HTERT RPE-1 (cell line): ENCODE data around the gene TMEM72.

Source experiments
- in situ Hi-C: fragments of 300-500 bp; cut with MboI; formaldehyde crosslinking; loops from 4 replicates; pipeline ENCODE4 v1.14.3; 2020; ENCODE audit warnings: low sequenced_read_pairs

TMEM72 gene

DNA sequence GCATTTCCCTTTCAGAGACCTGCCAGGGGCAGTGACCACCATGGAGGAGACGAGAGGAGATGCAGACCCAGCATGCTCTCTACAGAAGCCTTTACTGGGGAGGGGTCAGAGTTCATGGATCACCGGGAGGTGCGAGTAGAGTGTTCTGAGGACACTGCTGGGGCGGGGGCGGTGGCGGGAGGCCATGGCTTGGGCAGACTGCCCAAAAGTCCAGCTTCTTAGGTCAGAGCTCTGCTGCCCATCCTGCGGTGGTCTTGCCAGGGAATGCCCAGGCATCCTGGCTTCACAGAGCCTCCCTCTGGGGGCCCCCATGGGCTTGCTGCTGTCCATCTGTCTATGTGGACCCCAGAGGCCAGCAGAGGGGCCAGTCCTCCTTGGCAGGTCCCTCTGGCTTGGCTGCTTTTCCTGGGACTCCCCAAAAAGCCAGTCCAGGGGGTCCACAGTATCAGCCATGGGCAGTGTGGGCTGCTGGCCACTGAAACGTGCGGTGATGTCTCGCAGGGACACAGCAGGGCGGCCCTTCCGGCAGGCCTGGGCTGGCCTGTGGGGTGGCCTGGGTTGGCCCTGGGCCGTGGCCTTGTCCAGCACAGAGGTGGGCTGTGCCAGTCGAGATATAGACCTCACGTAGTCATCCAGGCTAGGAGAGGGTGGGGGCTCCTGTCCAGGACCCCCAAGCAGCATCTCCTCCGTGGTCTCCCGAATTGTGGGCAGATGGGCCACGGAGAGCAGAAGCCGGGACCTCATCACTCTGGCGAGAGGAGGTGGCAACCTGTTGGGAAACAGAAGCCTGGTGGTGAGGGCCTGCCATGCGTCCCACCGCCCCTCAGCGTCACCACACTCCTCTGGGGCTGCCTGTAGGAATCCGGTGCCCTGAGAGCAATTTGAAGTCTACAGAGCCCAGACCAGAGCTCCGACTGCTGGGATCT is 66.4 kb downstream of the TMEM72 start:
- in situ Hi-C loops: no loop called here

DNA sequence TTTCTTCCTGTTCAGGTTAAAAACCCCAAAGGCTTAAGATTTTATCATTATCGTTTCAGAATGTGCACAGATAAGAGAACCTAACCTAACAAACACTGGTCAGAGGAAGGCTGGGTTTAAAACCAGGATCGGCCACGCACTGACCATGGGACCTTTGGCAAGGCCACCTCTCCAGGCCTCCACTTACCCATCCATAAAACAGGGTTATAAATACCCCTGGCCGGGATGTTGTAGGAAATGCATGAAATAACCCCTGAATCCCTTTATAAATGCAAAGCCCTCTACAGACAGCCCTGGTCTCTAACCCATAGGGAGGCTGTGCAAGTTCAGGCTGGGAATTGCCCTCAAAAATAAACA is 67.1 kb downstream of the TMEM72 start:
- in situ Hi-C loops: no loop called here

DNA sequence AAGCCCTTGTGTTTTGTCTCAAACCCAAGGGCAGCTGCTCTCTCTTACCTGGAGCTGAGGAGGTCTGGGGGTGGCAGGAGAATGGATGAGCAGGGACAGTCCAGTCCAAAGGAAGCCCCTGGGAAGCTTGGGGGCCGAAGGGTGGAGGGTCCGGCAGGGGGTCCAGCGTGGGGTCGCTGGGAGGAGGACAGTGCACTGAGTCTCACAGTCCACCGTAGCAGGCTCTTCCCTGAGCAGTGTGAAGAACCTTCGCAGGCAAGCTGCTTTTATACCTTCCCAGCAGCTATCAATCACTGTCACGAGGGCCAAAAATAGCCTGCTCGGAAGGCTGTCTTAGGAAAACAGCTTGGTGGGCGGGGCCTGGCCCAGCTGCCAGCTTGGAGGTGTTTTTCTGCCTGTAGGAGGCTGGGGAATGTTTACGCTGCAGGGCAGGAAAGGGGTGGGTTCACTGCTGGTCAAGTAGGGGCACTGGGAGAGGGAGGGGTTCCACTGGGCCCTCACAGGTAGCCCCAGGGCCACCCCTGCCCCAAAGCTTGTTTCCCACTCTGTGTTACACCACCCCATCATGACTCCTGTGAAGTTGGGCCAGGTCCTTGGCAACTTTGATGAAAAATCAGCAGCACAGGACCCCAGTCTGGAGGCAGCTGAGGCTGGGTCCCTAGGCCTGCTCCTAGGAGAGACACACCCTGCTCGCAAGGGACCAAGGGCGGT is 67.6 kb downstream of the TMEM72 start, which contains the start of gene DEPP1:
Gene DEPP1 (minus strand): TSS at position 240 of the 711 bp plus-strand sequence. CDS start 779 bp downstream, outside the sequence.
- in situ Hi-C loops: no loop called here

DNA sequence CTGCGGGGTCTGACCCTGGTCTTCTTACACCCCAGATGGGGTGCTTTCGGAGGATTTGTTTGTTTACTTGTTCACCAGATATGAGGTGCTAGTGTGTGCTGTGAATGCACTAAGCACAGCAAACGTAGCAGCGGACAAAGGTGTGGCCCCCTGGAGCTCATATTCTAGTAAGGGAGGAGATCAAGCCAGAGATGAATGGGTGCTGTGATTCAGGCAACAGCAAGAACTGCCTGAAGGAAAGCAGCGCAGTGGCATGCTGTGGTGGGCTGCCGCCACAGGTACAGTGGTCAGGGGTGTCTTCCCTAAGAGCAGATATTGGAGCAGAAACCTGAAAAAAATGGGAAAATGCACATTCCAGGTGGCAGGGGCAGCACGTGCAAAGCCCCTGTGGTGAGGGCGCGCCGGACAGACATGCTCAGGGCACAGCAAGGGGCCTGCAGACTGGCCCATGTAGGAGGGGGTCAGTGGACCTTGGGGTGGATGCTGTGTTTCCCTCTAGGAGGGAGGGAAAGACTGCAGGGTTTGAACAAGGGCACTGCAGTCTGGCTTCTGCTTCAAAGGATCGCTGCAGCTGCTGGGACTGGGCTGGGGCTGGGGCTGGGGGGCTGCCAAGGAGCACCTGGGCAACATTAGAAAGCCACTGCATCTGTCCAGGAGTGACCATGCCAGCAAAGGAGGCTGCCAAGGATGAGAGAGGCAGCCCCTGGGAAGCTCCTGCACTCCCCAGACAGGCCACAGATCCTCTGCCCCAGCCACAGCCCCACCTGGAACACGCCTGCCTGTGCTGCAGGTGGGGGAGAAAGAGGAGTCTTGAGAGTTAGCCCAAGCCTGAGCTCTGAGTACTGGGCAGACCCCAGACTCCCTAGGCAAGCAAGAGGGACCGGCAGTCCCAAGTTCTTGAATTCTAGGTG is 68.4 kb downstream of the TMEM72 start:
- in situ Hi-C loops: no loop called here

DNA sequence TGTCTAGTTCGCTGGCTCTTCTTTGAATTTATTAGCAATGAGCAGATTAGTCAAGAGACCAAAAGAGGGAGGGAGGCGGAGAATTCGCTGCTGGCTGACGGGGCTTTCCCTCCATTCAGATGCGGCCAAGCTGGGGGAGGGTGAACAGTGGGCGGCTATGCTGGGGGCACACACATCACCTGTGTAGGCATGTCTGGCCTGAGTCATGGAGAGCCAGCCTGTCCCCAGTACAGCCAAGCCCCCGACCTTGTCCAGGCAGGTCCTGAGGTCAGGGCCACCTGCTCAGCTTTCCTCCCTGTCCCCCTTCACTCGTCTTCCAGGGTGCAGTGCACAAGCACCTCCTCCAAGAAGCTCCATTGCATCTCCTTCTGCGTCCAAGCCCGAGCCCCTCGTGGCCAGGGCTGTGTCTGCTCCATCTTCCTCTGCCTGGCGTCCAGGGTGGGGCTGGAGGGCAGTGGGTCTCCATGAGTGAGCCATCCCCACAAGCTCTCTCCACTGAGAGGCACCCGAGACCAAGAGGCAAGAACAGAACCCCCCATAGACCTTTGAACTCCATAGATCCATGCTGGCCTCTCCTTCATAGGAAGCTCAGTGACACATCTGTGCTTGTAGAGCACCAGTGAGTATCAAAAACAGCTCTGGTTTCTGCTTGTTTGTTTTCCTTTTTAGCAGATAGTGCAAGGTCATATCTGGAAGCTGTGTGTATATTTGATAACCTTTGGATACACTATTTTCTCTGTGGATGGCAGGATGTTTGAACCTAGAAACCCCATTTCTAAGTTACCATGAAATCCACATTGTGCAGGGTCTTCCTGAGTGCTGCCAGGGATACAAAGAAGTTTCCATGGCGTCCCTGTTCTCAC is 69.4 kb downstream of the TMEM72 start:
- in situ Hi-C loops: no loop called here

DNA sequence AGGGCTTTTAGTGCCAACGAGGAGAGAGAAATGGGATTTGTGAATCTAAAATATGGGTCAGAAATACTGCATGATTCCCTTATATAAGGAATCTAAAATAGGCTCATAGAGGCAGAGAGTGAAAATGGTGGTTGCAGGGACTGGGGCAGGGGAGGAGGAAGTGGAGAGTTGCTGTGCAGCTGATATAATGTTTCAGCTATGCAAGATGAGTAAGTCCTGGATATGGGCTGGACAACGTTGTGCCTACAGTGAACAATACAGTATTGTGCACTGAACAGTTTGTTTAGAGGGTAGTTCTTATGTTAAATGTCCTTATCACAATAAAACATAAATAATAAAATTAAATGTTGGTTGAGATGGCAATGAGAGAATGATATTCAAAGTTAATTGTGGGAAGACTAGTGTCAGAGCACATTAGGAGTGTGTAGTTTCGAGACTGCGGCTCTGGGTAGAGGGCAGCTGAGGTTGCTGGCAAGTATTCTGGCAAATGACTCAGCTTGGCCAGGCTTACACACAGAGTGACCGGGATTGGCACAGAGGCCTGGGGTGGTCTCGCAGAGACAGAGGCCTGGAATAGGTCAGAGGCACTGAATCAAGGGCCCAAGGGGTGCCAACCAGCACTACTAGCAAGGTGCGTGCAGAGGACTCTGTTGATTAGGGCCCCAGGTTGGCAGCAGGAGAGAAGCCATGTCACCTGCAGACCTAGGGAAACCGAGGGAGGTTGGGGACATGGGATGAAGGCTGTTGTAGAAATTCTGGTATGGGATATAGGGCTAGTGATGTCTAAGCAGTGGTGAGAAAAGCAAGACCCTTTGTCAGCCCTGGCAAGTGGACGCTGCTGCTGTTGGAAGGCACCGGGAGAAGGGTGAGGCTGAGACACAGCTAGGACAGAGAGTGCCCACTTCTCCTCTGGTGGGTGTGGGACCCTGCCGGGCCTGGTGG is 70.3 kb downstream of the TMEM72 start:
- in situ Hi-C loops: no loop called here

DNA sequence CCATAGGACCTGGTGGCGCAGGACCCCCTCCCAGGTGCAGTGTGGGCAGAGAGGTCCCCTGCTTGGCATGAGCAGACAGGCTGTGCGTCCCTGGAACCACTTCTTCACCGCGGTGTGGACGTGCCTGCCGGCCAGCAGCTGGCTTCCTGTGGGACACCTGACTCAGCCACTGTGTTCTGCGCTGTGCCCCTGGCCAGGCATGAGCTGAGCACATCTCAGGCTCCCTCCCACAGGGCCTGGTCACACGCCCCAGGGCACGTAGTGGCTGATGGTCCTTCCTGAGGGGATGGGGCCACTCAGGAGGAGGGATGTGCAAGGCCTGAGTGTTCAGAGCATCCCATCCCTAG is 71.0 kb downstream of the TMEM72 start:
- in situ Hi-C loops: no loop called here

DNA sequence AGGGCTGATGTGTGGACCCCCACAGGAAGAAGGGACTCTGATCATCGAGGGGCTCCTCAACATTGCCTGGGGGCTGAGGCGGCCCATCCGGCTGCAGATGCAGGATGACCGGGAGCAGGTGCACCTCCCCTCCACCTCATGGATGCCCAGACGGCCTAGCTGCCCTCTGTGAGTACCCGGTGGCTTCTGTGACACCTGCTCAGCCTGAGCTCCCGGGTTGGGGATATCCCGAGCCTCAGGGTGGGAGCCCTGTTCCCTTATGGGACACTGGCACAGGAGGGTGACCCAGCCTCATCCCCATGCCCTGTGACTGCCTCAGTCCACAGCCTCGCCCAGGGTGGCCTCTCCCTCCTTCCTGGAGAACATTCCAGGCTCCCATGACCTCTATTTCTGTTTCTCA is 71.4 kb downstream of the TMEM72 start:
- in situ Hi-C loops: no loop called here

DNA sequence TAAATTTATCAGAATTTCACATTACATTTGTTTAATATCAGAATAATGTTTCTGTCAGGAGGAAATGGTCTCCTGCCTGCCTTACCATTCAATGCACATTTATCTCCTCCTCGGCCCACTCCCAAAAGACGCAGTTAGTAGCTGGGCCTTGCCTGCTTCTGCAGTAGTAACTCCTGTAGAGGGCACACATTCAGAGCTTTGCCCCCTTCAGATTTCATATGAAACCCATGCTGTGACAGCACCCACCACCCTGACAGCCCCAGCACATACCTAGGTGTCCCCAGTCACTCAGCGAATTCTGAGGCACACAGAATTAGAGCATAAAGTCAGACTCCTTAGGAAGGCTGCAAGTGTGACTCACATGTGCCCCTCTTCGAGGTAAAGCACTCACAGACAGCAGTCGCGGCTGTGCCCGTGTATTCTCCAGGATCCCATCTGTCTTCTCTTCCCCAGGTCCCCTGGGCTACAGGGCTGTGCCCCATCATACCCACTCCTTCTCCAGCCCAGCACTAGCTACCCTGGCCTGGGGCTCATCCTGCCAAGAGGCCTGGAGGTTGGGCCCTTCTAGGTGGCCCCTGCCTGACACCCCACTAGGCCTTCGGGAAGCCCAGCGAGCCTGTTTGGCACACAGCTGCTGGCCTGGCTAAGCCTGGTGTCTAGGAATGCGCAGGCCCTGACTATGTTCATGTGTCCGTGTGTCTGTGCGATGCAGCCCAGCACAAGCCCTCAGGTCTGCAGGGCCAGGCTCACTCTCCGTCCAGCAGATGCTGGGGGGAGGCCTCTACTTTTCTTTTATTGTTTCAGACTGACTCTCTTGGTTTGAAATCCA is 72.1 kb downstream of the TMEM72 start:
- in situ Hi-C loops: no loop called here

DNA sequence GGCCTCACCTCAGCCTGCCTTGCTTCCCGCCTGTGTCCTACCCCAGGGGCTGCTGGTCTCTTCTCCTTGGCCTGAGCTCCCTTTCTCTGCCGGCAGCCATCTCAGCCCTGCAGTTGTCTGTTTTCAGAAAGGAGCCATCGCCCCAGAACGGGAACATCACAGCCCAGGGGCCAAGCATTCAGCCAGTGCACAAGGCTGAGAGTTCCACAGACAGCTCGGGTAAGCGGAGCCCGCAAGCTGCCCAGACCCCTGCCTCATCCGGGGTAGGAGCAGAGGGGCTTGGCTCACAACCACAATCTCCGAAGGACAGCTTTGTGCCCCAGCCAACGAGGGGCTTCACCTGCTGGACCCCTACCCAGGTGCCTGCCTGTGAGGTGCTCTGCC is 72.8 kb downstream of the TMEM72 start:
- in situ Hi-C loops: no loop called here

DNA sequence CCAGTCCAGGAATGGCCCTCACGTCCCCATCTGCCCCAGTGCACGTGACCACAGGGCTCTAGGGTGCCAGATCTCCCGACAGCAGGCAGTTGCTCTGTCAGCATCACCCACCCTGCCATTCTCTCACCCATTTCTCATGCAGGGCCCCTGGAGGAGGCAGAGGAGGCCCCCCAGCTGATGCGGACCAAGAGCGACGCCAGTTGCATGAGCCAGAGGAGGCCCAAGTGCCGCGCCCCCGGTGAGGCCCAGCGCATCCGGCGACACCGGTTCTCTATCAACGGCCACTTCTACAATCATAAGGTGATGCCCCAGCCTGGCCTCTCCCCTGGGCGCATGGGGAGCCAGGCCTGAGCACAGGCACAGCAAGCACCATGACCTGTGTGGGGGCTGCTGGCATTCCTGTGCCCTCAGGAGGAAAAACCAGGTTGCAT is 73.5 kb downstream of the TMEM72 start:
- in situ Hi-C loops: no loop called here

DNA sequence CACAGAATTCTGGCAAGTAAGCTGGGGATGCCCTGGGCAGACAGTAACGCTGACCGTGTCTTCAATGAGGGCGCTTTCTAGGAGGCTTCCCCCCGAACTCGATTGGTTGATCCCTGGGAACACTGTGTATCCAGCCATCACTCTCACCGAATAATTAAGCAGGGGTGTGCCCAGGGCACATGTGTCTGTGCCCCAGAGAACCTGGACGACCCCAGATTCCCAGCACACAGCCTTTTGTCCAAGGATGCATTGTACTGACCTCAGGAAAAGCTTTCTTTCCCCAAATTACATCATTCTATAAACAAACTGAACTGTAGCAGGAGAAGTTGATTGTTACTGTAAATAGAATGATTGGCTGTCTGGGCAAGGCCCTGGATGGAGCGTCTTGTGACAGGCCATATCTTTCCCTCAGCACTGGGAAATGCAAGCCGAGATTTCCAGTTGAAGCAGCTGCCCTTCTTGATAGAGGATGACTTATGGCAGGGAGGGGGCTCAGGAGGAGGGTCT is 74.1 kb downstream of the TMEM72 start:
- in situ Hi-C loops: no loop called here

DNA sequence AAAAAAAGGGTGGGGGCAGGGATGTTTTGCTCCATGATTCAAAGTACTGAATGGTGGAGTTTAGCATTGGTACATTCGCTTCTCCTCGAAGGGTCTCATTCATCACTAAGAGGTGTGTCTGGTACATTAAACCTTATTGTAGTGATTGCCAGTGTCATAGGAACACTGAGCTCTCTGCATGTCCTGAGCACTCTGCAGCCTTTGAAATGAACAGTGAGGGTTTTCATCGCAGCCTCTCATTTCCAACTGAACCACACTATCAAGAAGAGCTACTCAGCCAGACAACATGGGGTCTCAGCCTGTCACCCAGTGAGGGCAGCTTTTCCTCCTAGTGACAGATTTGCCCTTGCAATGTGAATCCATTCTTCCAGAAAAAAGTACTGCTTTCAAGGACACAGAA is 75.0 kb downstream of the TMEM72 start:
- in situ Hi-C loops: no loop called here
